ENCODE measurements around the gene ITPKC. TPM values are rescaled to one million over a fixed set of nuclear protein-coding genes. Genes with fewer than 3 reads are reported as not detected.

Gene ITPKC
- polyA plus RNA-seq, 3 donors = 2.7 to 5.7 (median 2.9) TPM

DNA sequence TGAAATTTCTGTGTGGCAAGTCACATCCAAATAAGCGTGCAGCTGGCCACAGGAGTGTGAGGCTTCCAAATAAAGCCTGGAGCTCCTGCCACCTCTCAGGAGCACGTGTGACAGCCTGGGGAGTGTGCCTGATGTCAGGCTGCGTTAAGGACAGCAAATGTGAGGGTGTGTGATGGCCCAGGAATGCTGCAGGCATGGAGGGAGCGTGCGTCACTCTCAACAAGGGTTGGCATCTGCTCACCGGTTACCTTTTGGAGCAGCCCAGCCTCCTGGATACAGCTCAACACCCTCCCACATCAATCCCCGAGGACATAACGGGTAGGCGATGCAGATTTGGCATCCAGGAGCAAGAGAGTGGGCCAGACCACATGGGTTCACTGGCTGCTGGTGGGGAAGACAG, 45.5 kb upstream of the ITPKC start:
- peak overlapping the region in 1 of 7 donors; percentile 42 for H3K27ac Mint-ChIP-seq
- Histone ChIP-seq H3K4me3 (replicated peaks in 1 of 3; ENCODE audit: low read depth in 2 of 3, low read length in 3 of 3) (no peak overlapping the region), H3K79me2 (ENCODE audit: insufficient read depth, low read length) (no peaks in the 10 kb centered on the region), H3K27me3 (ENCODE audit: control insufficient read depth in 2 of 2, insufficient read depth in 2 of 2, low read length in 2 of 2) (no peaks in the 10 kb centered on the region), H3K36me3 (replicated peaks in 1 of 2; ENCODE audit: control insufficient read depth in 1 of 2, insufficient read depth in 2 of 2, low read length in 2 of 2) (peaks cover 9 to 39% of the 10 kb centered on the region in 2 donors), H3K27ac (ENCODE audit: low read depth in 1 of 2, low read length in 2 of 2) (no peak overlapping the region), H3K4me2 (replicated peaks; ENCODE audit: extremely low read depth, low read length, poor library complexity, severe bottlenecking) (no peak overlapping the region), H3K4me1 (ENCODE audit: control insufficient read depth in 1 of 2, insufficient read depth in 2 of 2, low read length in 2 of 2) (no peaks in the 10 kb centered on the region), H3K9ac (ENCODE audit: insufficient read depth, low read length, poor library complexity, severe bottlenecking) (no peak overlapping the region), H3K9me3 (replicated peaks in 1 of 2; ENCODE audit: control insufficient read depth in 1 of 2, insufficient read depth in 1 of 2, low read length in 2 of 2) (peaks cover 9 to 10% of the 10 kb centered on the region in 2 donors), H2AFZ (ENCODE audit: insufficient read depth, low read depth, low read length, poor library complexity, severe bottlenecking) (no peak overlapping the region), H4K20me1 (ENCODE audit: insufficient read depth, low read length) (no peaks in the 10 kb centered on the region)
- peaks cover 24 to 27% of the 10 kb centered on the region in 2 donors for H3K36me3 Mint-ChIP-seq
- intact Hi-C loops (cut with micrococcal nuclease) = no loop called here
- no peaks in the 10 kb centered on the region for H3K4me1 Mint-ChIP-seq
- DNase-seq = no peak
- TF ChIP-seq, protein P1, sequence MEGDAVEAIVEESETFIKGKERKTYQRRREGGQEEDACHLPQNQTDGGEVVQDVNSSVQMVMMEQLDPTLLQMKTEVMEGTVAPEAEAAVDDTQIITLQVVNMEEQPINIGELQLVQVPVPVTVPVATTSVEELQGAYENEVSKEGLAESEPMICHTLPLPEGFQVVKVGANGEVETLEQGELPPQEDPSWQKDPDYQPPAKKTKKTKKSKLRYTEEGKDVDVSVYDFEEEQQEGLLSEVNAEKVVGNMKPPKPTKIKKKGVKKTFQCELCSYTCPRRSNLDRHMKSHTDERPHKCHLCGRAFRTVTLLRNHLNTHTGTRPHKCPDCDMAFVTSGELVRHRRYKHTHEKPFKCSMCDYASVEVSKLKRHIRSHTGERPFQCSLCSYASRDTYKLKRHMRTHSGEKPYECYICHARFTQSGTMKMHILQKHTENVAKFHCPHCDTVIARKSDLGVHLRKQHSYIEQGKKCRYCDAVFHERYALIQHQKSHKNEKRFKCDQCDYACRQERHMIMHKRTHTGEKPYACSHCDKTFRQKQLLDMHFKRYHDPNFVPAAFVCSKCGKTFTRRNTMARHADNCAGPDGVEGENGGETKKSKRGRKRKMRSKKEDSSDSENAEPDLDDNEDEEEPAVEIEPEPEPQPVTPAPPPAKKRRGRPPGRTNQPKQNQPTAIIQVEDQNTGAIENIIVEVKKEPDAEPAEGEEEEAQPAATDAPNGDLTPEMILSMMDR (IDR thresholded peaks at IDR 0.05) = no peak
- H3K4me3 Mint-ChIP-seq = no peak overlapping the region
- H3K27me3 Mint-ChIP-seq (ENCODE audit: low read depth in 3 of 3) = no peaks in the 10 kb centered on the region
- H3K9me3 Mint-ChIP-seq = peaks cover 2 to 15% (median 10%) of the 10 kb centered on the region in 7 donors
- 100% methylated on average over 8 of the region's 9 CpGs for WGBS (ENCODE audit: insufficient coverage)

DNA sequence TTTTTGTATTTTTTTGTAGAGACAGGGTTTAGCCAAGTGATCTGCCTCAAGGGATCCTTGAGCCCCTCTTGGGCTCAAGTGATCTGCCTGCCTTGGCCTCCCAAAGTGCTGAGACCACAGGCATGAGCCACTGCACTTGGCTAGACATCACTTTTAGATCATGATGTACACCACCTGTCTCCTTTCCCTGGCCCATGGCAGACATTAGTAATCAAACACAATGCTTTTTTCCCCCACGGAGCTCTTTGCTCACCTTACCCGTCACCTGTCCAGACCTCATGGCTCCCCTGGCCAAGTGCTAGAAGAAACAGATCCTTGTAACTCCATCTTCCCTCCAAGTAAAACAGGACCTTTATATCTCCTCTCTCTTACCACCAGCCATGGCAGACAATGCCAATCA, 44.9 kb upstream of the ITPKC start:
- WGBS (ENCODE audit: insufficient coverage) = 82% methylated on average over 2 of the region's 2 CpGs
- Histone ChIP-seq H3K4me3 (replicated peaks in 1 of 3; ENCODE audit: low read depth in 2 of 3, low read length in 3 of 3) (no peak overlapping the region), H3K79me2 (ENCODE audit: insufficient read depth, low read length) (no peaks in the 10 kb centered on the region), H4K20me1 (ENCODE audit: insufficient read depth, low read length) (no peaks in the 10 kb centered on the region), H3K27ac (ENCODE audit: low read depth in 1 of 2, low read length in 2 of 2) (no peak overlapping the region), H3K4me2 (replicated peaks; ENCODE audit: extremely low read depth, low read length, poor library complexity, severe bottlenecking) (no peak overlapping the region), H3K9me3 (replicated peaks in 1 of 2; ENCODE audit: control insufficient read depth in 1 of 2, insufficient read depth in 1 of 2, low read length in 2 of 2) (peaks cover 9 to 10% of the 10 kb centered on the region in 2 donors), H3K36me3 (replicated peaks in 1 of 2; ENCODE audit: control insufficient read depth in 1 of 2, insufficient read depth in 2 of 2, low read length in 2 of 2) (peaks cover 12 to 44% of the 10 kb centered on the region in 2 donors), H3K27me3 (ENCODE audit: control insufficient read depth in 2 of 2, insufficient read depth in 2 of 2, low read length in 2 of 2) (no peaks in the 10 kb centered on the region), H2AFZ (ENCODE audit: insufficient read depth, low read depth, low read length, poor library complexity, severe bottlenecking) (no peak overlapping the region), H3K4me1 (ENCODE audit: control insufficient read depth in 1 of 2, insufficient read depth in 2 of 2, low read length in 2 of 2) (no peaks in the 10 kb centered on the region), H3K9ac (ENCODE audit: insufficient read depth, low read length, poor library complexity, severe bottlenecking) (no peak overlapping the region)
- H3K4me3 Mint-ChIP-seq = no peak overlapping the region
- TF ChIP-seq, protein P1 (IDR thresholded peaks at IDR 0.05) = no peak
- DNase-seq = no peak
- intact Hi-C loops (cut with micrococcal nuclease) = no loop called here
- peaks cover 2 to 15% (median 10%) of the 10 kb centered on the region in 7 donors for H3K9me3 Mint-ChIP-seq
- peaks cover 25 to 31% of the 10 kb centered on the region in 2 donors for H3K36me3 Mint-ChIP-seq
- no peaks in the 10 kb centered on the region for H3K27me3 Mint-ChIP-seq (ENCODE audit: low read depth in 3 of 3)
- no peak overlapping the region for H3K27ac Mint-ChIP-seq
- H3K4me1 Mint-ChIP-seq = no peaks in the 10 kb centered on the region
